ENCODE results near the gene ADCY7.

The ADCY7 gene

GRCh38 chr16:50244504-50245416 is 21.6 kb upstream of the ADCY7 start:
- Mint-ChIP-seq H3K4me3 (peak overlapping the region; percentile 82 to 85), H3K27ac (no peak overlapping the region), H3K9me3 (no peaks in the 10 kb centered on the region), H3K4me1 (peaks cover 5 to 24% of the 10 kb centered on the region in 2 donors), H3K27me3 (no peaks in the 10 kb centered on the region), H3K36me3 (peaks cover 0 to 1% of the 10 kb centered on the region in 2 donors)
- ATAC-seq (replicated peaks), result no peak
- DNase-seq, result no peak

- H3K4me1 Mint-ChIP-seq, result peaks cover 5 to 24% of the 10 kb centered on the region in 2 donors
- DNase-seq, result no peak
Measured at GRCh38 chr16:50245417-50246298, 20.7 kb upstream of the ADCY7 start.

GRCh38 chr16:50246299-50247122 is 19.8 kb upstream of the ADCY7 start:
- H3K4me1 Mint-ChIP-seq, result peaks cover 7 to 29% of the 10 kb centered on the region in 2 donors
- peak; percentile 70 to 71 for ATAC-seq (replicated peaks)
- H3K4me3 Mint-ChIP-seq, result peak overlapping the region; percentile 83 to 86
- DNase-seq, result no peak
- H3K27ac Mint-ChIP-seq, result peak overlapping the region; percentile 79
- peaks cover 0 to 1% of the 10 kb centered on the region in 2 donors for H3K36me3 Mint-ChIP-seq
- H3K9me3 Mint-ChIP-seq, result no peaks in the 10 kb centered on the region
- H3K27me3 Mint-ChIP-seq, result no peaks in the 10 kb centered on the region

More at GRCh38 chr16:50245417-50246298, 20.7 kb upstream of the ADCY7 start:
- Mint-ChIP-seq H3K9me3 (no peaks in the 10 kb centered on the region), H3K27ac (peak overlapping the region; percentile 56), H3K4me3 (peak overlapping the region; percentile 82 to 86), H3K27me3 (no peaks in the 10 kb centered on the region), H3K36me3 (peaks cover 0 to 1% of the 10 kb centered on the region in 2 donors)
- ATAC-seq (replicated peaks), result peak; percentile 81

GRCh38 chr16:50247123-50247905 is 19.0 kb upstream of the ADCY7 start:
- Mint-ChIP-seq H3K27ac (peak overlapping the region; percentile 6), H3K9me3 (no peaks in the 10 kb centered on the region), H3K4me1 (peaks cover 7 to 34% of the 10 kb centered on the region in 2 donors), H3K4me3 (peak overlapping the region; percentile 83 to 86), H3K27me3 (no peaks in the 10 kb centered on the region), H3K36me3 (peaks cover 0 to 1% of the 10 kb centered on the region in 2 donors)
- no peak for DNase-seq
- no peak for ATAC-seq (replicated peaks)

- H3K27me3 Mint-ChIP-seq, result no peaks in the 10 kb centered on the region
- peaks cover 0 to 1% of the 10 kb centered on the region in 2 donors for H3K36me3 Mint-ChIP-seq
- no peak overlapping the region for H3K4me3 Mint-ChIP-seq
- DNase-seq, result no peak
- ATAC-seq (replicated peaks), result no peak
- peaks cover 7 to 34% of the 10 kb centered on the region in 2 donors for H3K4me1 Mint-ChIP-seq
- H3K9me3 Mint-ChIP-seq, result no peaks in the 10 kb centered on the region
- H3K27ac Mint-ChIP-seq, result peak overlapping the region; percentile 6
Measured at GRCh38 chr16:50247906-50248608, 18.3 kb upstream of the ADCY7 start.

GRCh38 chr16:50248845-50249244 is 17.5 kb upstream of the ADCY7 start:
- no peak for ATAC-seq (replicated peaks)
- H3K4me1 Mint-ChIP-seq, result peaks cover 7 to 34% of the 10 kb centered on the region in 2 donors
- no peak overlapping the region for H3K27ac Mint-ChIP-seq
- no peak for DNase-seq
- peaks cover 0 to 1% of the 10 kb centered on the region in 2 donors for H3K36me3 Mint-ChIP-seq
- no peaks in the 10 kb centered on the region for H3K9me3 Mint-ChIP-seq
- no peaks in the 10 kb centered on the region for H3K27me3 Mint-ChIP-seq
- no peak overlapping the region for H3K4me3 Mint-ChIP-seq

- Mint-ChIP-seq H3K4me3 (no peak overlapping the region), H3K27me3 (no peaks in the 10 kb centered on the region), H3K4me1 (peaks cover 7 to 23% of the 10 kb centered on the region in 2 donors), H3K36me3 (peaks cover 0 to 1% of the 10 kb centered on the region in 2 donors), H3K27ac (no peak overlapping the region), H3K9me3 (no peaks in the 10 kb centered on the region)
- DNase-seq, result no peak
- peak; percentile 30 to 39 for ATAC-seq (replicated peaks)
Measured at GRCh38 chr16:50251375-50252081, 14.8 kb upstream of the ADCY7 start.

GRCh38 chr16:50252082-50252611 is 14.2 kb upstream of the ADCY7 start:
- Mint-ChIP-seq H3K4me1 (peaks cover 2 to 17% of the 10 kb centered on the region in 2 donors), H3K36me3 (peaks cover 0 to 1% of the 10 kb centered on the region in 2 donors), H3K27me3 (no peaks in the 10 kb centered on the region), H3K9me3 (no peaks in the 10 kb centered on the region), H3K27ac (no peak overlapping the region), H3K4me3 (no peak overlapping the region)
- no peak for DNase-seq
- no peak for ATAC-seq (replicated peaks)

- H3K4me3 Mint-ChIP-seq, result no peak overlapping the region
- H3K27ac Mint-ChIP-seq, result no peak overlapping the region
- no peaks in the 10 kb centered on the region for H3K27me3 Mint-ChIP-seq
- DNase-seq (no peak), ATAC-seq (replicated peaks) (no peak)
- no peaks in the 10 kb centered on the region for H3K36me3 Mint-ChIP-seq
- H3K9me3 Mint-ChIP-seq, result no peaks in the 10 kb centered on the region
- peaks cover 2 to 11% of the 10 kb centered on the region in 2 donors for H3K4me1 Mint-ChIP-seq
Measured at GRCh38 chr16:50252874-50253513, 13.4 kb upstream of the ADCY7 start.

GRCh38 chr16:50253514-50253910 is 12.8 kb upstream of the ADCY7 start:
- Mint-ChIP-seq H3K27me3 (no peaks in the 10 kb centered on the region), H3K9me3 (no peaks in the 10 kb centered on the region), H3K36me3 (no peaks in the 10 kb centered on the region), H3K27ac (no peak overlapping the region), H3K4me3 (no peak overlapping the region), H3K4me1 (peaks cover 2 to 11% of the 10 kb centered on the region in 2 donors)
- ATAC-seq (replicated peaks), result no peak
- no peak for DNase-seq

- H3K27me3 Mint-ChIP-seq, result peaks cover 0 to 4% of the 10 kb centered on the region in 2 donors
Measured at GRCh38 chr16:50254072-50254471, 12.3 kb upstream of the ADCY7 start.

More at GRCh38 chr16:50254072-50254471, 12.3 kb upstream of the ADCY7 start:
- H3K27ac Mint-ChIP-seq, result no peak overlapping the region
- no peaks in the 10 kb centered on the region for H3K36me3 Mint-ChIP-seq
- DNase-seq, result no peak
- ATAC-seq (replicated peaks), result no peak
- no peak overlapping the region for H3K4me3 Mint-ChIP-seq
- peaks cover 2 to 13% of the 10 kb centered on the region in 2 donors for H3K4me1 Mint-ChIP-seq
- H3K9me3 Mint-ChIP-seq, result no peaks in the 10 kb centered on the region

Data from stimulated activated naive B cell treated with anti-CD40 and anti-IgM and Interleukin-4, amounts not matched to agents 10 μg/mL and 1 μg/mL and 100 μg/mL, for 72 hours (primary cell).